DMS53 (cell line): ENCODE data around the gene DGKB.

ENCODE experiments used
- DNase-seq: peaks from one replicate; lab custom pipeline; 2025; lab: John Stamatoyannopoulos, UW

Gene DGKB

GRCh38 chr7:14859267-14859666 is 43.3 kb downstream of the DGKB start:
- DNase-seq, result peak; percentile 27

- DNase-seq, result peak; percentile 57
Observed at GRCh38 chr7:14858866-14859265, 43.7 kb downstream of the DGKB start.

- DNase-seq, result peak; percentile 57
Observed at GRCh38 chr7:14858410-14858809, 44.1 kb downstream of the DGKB start.

- DNase-seq, result peak; percentile 22
Observed at GRCh38 chr7:14855033-14855794, 47.3 kb downstream of the DGKB start.

GRCh38 chr7:14854471-14854870 is 48.1 kb downstream of the DGKB start:
- no peak for DNase-seq

- peak; percentile 13 for DNase-seq
Observed at GRCh38 chr7:14851610-14852009, 50.9 kb downstream of the DGKB start.

- DNase-seq, result peak; percentile 45
Observed at GRCh38 chr7:14850039-14850438, 52.5 kb downstream of the DGKB start.

GRCh38 chr7:14846405-14846804 is 56.1 kb downstream of the DGKB start:
- no peak for DNase-seq

GRCh38 chr7:14843755-14844154 is 58.8 kb downstream of the DGKB start:
- DNase-seq, result no peak

- DNase-seq, result no peak
Observed at GRCh38 chr7:14842523-14842922, 60.0 kb downstream of the DGKB start.

- no peak for DNase-seq
Observed at GRCh38 chr7:14841869-14842268, 60.7 kb downstream of the DGKB start.

- DNase-seq, result no peak
Observed at GRCh38 chr7:14841086-14841485, 61.5 kb downstream of the DGKB start.

- no peak for DNase-seq
Observed at GRCh38 chr7:14839307-14839706, 63.2 kb downstream of the DGKB start.

GRCh38 chr7:14837216-14837615 is 65.3 kb downstream of the DGKB start:
- no peak for DNase-seq

- no peak for DNase-seq
Observed at GRCh38 chr7:14836571-14837189, 65.9 kb downstream of the DGKB start.

GRCh38 chr7:14836006-14836405 is 66.5 kb downstream of the DGKB start:
- no peak for DNase-seq

GRCh38 chr7:14835384-14835783 is 67.2 kb downstream of the DGKB start:
- no peak for DNase-seq

GRCh38 chr7:14834883-14835282 is 67.7 kb downstream of the DGKB start:
- no peak for DNase-seq

- no peak for DNase-seq
Observed at GRCh38 chr7:14834456-14834855, 68.1 kb downstream of the DGKB start.

GRCh38 chr7:14833707-14834106 is 68.8 kb downstream of the DGKB start:
- DNase-seq, result no peak

- DNase-seq, result no peak
Observed at GRCh38 chr7:14828053-14828452, 74.5 kb downstream of the DGKB start.

GRCh38 chr7:14826426-14826825 is 76.1 kb downstream of the DGKB start:
- no peak for DNase-seq

- peak; percentile 17 for DNase-seq
Observed at GRCh38 chr7:14825912-14826311, 76.6 kb downstream of the DGKB start.

GRCh38 chr7:14822481-14822854 is 80.1 kb downstream of the DGKB start:
- no peak for DNase-seq
